Retina (tissue), 1 donor: ENCODE data around the gene TUBGCP3.

ENCODE experiments used
- DNase-seq: peaks from one replicate; pipeline ENCODE4 v3.0.0-alpha.2; 2016

The TUBGCP3 gene

DNA sequence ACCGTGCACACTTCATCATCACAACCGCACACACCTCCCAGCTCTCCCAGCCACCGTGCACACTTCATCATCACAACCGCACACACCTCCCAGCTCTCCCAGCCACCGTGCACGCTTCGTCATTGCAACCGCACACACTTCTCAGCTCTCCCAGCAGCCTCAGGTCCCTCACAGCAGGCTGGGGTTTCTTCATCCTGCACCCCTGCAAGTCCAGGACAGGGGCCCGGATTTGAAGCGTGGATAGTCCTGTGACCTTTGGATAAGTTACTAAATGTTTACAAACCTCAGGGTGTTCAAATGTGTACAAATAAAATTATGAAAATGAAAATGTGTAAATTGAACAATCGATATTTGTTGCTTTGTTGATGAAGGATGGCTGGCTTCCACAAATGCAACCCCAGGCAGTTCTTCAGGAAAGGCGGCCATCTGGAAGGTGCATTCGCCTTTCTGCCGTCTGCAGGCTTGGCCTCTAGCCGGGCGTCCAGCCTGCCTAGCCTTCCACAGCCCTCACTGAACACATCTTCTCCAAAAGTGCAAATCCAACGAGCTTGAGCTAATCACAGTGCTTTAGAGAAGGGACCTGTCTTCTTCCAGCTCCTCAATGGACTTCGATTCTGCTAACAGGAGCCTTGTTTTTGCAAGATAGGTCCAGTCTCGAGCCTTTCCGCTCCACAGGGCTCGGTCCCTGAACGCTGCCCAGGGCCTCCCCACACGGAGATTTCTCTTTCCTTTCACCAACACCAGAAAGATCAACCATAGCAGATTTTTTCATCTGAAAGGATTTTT, 137.6 kb downstream of the TUBGCP3 start:
- peak; percentile 57 for DNase-seq

DNA sequence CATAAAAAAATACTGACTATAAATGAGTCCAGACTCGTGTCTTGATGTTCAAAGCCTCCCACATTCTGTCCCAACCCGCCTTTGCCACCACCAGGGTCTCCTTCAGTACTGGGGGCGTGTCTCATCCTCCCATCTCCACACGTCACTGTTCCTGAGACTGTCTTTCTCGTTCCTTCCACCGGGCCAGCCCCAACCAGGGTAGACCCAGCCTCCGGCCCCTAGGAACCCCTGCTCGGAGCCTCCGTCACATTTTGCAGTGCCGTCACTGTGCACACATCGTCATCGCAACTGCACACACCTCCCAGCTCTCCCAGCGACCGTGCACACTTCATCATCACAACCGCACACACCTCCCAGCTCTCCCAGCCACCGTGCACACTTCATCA, 138.4 kb downstream of the TUBGCP3 start:
- DNase-seq, result no peak

GRCh38 chr13:112448621-112449544, 139.1 kb downstream of the TUBGCP3 start:
- no peak for DNase-seq

DNA sequence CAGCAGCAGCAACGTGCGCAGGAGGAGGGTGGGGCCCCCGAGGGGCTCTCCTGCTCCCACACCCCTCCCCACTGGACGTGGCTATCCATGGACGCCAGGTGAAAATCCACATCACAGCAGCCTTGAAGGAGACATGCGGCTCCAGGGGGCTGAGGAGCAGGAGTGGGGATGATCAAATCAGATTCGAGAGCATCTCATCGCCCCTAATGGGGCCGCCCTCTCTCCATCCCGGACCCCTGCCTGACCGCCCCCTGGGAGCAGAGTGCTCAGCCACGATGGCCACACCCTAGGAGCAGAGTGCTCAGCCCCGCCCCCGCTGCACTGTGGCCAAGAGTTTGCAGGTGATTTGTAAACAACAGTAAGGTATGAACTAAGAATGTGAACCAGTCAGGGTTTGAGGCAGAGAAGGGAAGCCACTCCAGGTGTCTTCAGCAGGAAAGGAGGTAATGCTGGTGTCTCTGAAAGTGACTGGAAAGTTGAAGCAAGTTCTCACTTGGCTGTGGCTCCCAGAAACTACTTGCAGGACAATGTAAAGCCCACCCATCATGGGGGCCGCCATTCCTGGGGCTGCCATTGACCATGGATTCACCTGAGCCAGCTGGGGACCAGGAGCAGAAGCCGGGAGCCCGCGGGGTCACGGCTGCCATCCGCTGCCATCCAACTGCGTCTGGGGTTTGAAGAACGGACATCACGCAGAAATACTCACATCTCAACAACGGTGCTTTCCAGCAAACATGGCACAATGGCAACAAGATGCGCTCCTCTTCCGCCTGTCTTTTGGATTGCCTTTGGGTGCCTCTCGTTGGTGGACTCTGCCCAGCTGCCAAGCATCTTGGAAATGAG, 140.0 kb downstream of the TUBGCP3 start:
- DNase-seq, result no peak

DNA sequence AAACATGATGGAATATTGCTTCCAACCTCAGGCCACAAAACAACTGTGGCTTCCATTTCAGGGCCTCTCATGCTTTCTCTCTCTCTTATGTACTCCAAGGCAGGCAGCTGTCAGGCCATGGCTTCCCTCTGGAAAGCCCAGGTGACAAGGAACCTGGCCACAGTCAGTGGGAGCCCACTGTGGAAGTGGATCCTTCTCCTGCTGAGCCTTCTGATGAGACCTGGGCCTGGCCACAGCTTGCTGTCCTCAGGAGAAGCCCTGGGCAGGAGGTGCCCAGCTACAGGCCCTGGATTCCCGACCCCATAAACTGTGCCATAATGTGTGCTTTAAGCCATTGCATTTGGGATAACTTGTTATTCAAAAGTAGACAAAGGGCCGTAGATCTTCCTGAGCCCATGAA, 140.6 kb downstream of the TUBGCP3 start:
- DNase-seq, result no peak

DNA sequence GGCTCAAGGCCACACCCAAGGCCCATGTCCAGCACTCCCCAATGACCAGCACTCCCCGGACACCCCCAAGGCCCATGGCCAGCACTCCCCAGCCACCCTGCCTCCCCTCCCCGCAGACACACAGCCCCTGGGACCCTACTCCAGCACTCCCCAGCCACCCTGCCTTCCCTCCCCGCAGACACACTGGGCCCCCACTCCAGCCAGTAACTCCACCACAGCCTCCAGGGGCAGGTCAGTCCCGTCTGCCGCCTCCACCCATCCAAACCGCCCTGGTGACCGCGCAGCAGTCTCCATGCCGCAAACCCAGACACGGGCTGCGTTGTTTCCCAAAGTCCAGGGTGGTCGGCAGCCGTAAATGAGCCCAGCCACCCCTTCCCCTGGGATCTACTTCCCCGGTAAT, 141.1 kb downstream of the TUBGCP3 start:
- DNase-seq, result no peak

GRCh38 chr13:112446347-112446861, 141.5 kb downstream of the TUBGCP3 start:
- DNase-seq, result no peak

DNA sequence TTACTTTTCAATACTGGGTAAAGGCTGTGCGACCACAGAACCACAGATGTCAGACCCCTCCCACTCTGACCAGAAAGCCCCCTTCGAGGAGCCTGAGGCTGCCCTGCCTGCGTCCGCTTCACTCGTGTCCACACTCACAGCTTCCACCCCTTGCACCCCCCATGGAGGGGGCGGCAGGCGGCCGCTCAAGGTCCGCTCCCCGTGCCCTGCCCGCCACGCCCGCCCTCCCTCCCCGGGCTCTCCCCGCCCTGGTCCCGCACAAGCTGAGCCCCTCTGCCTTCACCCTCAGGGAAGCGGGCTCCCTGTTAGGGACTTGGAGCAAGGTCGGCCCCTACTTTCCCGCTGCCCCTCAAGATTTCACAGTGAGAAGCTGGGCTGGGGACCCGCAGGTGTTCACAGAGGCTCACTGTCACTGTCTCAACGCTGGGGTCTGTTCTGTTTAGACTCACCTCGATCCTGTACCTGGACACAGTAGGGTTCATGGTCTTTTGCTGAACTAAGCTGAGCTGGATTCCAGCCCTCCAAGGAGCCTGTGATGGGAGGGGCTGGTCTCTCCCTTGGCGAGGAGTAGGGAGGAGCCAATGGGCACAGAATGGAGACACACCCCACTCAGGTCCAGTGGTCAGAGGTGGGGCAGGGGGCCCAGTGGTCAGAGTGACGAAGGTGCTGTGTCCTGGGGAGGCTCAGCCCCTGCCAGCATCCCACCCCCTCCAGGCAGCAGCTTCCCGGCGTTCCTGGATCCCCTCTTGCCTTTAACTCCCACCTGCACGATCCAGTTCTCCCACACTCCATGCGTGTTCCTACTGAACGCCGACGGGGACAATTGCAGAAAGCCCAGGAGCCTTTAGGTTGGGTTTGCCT, 142.3 kb downstream of the TUBGCP3 start:
- no peak for DNase-seq

DNA sequence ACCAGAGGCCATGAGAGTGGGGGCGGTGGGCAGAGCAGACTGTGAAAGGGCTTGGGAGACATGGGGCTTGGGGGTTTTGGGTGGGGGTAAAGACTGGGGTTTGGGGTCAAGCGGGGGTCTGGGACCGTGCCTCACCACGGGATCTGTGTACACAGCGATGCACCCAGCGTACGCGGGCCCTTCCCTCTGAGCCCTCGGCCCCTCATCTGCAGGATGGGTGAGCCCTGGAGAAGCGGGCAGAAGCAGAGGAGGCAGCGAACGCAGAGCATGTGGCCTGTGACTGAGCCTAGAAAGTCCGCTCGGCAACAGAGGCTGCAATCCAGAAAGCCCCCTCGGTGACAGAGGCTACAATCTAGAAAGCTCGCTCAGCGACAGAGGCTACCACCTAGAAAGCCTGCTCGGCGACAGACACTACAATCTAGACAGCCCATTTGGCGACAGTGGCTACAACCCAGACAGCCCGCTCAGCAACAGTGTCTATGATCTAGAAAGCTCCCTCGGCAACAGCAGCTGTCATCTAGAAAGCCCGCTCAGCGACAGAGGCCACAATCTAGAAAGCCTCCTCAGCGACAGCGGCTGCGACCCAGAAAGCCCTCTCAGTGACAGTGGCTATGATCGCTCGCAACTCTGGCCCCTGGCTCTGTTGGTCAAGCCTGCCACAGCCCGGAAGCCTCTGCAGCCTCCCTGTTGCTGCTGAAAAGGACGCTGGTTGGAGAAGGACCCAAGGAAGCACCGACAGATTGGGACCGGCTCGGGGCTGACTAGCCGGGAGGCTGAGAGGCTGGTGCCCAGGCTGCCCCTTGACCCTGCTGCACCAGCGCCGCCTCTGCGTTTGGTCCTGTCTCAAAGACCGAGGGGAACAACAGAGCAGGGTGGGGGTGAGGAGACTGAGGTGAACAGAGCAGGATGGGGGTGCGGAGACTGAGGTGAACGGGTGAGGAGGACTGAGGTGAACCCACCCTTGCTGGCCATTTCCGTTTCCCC, 143.2 kb downstream of the TUBGCP3 start:
- DNase-seq, result no peak

- peak; percentile 90 for DNase-seq
These were observed 144.0 kb downstream of the TUBGCP3 start for GRCh38 chr13:112443995-112444311.

GRCh38 chr13:112443191-112443994, 144.6 kb downstream of the TUBGCP3 start:
- DNase-seq, result peak; percentile 86

DNA sequence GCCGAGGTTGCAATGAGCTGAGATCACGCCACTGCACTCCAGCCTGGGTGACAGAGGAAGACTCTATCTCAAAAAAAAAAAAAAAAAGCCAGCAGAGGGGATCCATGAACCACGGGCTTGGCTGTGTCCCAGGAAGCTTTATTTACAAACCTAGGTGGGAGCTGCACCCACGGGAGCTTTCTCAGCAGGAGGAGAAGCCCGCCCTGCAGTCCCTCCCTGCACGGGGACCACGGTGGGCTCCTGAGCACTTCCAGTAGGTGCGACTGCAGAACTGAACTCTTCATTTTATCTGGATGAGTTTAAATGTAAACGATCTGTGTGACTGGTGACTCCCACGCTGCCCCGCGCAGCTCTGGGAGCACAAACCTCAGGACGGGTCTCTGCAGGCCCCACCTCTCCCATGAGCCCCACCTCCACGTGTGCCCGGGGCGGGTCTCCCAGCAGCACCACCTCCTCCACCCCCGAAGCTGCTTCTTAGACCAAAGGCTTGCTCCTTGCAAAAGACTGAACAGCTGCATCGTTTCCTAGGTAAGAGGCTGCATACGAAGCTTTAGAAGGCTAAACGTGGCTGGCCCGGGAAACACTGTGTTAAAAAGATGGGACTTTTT, 145.4 kb downstream of the TUBGCP3 start:
- DNase-seq, result no peak

- DNase-seq, result no peak
These were observed 146.1 kb downstream of the TUBGCP3 start for GRCh38 chr13:112441779-112442310.

DNA sequence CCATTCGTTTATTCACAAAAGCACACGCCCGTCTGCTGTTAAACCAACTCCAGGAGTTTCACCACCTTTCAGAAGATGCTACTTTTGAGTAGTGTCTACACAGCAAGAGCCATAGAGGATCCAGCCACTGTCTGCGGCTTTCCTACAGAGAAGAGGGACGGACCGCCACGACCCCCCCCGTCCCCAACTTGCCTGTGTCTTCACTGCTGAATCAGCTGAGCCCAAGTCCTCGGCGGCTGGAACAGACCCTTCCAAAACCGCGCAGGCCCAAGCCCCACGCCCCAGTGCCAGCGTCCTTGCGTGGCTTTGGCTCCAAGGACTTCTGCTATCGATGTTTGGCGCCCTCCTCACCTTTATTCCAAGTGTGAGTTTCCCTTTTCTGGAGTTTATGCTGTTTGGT, 146.7 kb downstream of the TUBGCP3 start:
- no peak for DNase-seq

- DNase-seq, result no peak
These were observed 149.4 kb downstream of the TUBGCP3 start for GRCh38 chr13:112438515-112438914.

DNA sequence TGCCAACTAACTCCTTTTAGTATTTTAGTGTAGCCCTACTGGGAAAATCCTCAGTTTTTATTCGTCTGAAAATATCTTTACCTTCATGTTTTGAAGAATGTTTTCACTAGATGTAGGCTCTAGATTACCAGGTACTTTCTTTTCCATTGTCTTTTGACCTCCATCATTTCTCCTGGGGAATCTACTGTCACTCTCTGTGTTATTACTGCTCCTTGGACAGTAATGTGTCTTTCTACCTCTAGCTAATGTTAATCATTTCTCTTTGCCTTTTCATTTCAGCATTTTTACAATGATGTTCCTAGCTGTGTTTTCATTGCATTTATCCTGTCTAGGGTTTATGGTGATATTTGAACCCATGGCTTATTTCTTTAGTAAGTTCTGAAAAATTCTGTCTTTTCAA, 149.9 kb downstream of the TUBGCP3 start:
- DNase-seq, result no peak

GRCh38 chr13:112435973-112436372, 152.0 kb downstream of the TUBGCP3 start:
- DNase-seq, result no peak
